KOPT-K1 (cell line): ENCODE data around the gene CDK5R1.

Experiments used
- H3K27ac ChIP-seq: fragments of 200-600 bp; sonication (generic); 2 replicates; pipeline ENCODE4 v1.5.1; 2016; ENCODE audit warnings: antibody characterized with exemption, mild to moderate bottlenecking, low read depth, low read length; ENCODE audit not compliant: poor library complexity, severe bottlenecking
- H3K36me3 ChIP-seq: fragments of 200-600 bp; sonication (generic); 2 replicates; pipeline ENCODE4 v1.5.1; 2017; ENCODE audit warnings: antibody characterized with exemption, mild to moderate bottlenecking, low read length, moderate library complexity; ENCODE audit not compliant: insufficient read depth
- H3K9me3 ChIP-seq: fragments of 200-600 bp; sonication (generic); 2 replicates; pipeline ENCODE4 v1.5.1; 2017; ENCODE audit warnings: antibody characterized with exemption, low read length, mild to moderate bottlenecking; ENCODE audit not compliant: insufficient read depth, poor library complexity, severe bottlenecking

Gene CDK5R1

GRCh38 chr17:32484628-32485027 is 2.2 kb upstream of the CDK5R1 start:
- Histone ChIP-seq H3K9me3 (no peaks in the 10 kb centered on the region), H3K27ac (no peak overlapping the region), H3K36me3 (peaks cover 57% of the 10 kb centered on the region)

GRCh38 chr17:32485261-32486110 is 1.3 kb upstream of the CDK5R1 start:
- H3K36me3 ChIP-seq, result peaks cover 57% of the 10 kb centered on the region
- H3K9me3 ChIP-seq, result no peaks in the 10 kb centered on the region
- no peak overlapping the region for H3K27ac ChIP-seq

- H3K9me3 ChIP-seq, result no peaks in the 10 kb centered on the region
- H3K27ac ChIP-seq, result peak overlapping the region; percentile 49
- H3K36me3 ChIP-seq, result peaks cover 52% of the 10 kb centered on the region
Measured at GRCh38 chr17:32486111-32486700, 587 bp upstream of the CDK5R1 start.

- Histone ChIP-seq H3K27ac (peak overlapping the region; percentile 28), H3K36me3 (peaks cover 38% of the 10 kb centered on the region)
Measured at GRCh38 chr17:32487473-32488176, 832 bp downstream of the CDK5R1 start.

GRCh38 chr17:32488177-32488542 is 1.4 kb downstream of the CDK5R1 start:
- no peak overlapping the region for H3K27ac ChIP-seq
- H3K36me3 ChIP-seq, result peaks cover 33% of the 10 kb centered on the region
- no peaks in the 10 kb centered on the region for H3K9me3 ChIP-seq

More at GRCh38 chr17:32487473-32488176, 832 bp downstream of the CDK5R1 start:
- no peaks in the 10 kb centered on the region for H3K9me3 ChIP-seq

- H3K36me3 ChIP-seq, result peaks cover 28% of the 10 kb centered on the region
- no peaks in the 10 kb centered on the region for H3K9me3 ChIP-seq
- no peak overlapping the region for H3K27ac ChIP-seq
Measured at GRCh38 chr17:32488604-32489180, 1.9 kb downstream of the CDK5R1 start.

- H3K36me3 ChIP-seq, result peaks cover 28% of the 10 kb centered on the region
Measured at GRCh38 chr17:32489320-32490100, 2.7 kb downstream of the CDK5R1 start.

GRCh38 chr17:32490101-32490482 is 3.3 kb downstream of the CDK5R1 start:
- Histone ChIP-seq H3K9me3 (no peaks in the 10 kb centered on the region), H3K27ac (no peak overlapping the region), H3K36me3 (peaks cover 28% of the 10 kb centered on the region)

More at GRCh38 chr17:32489320-32490100, 2.7 kb downstream of the CDK5R1 start:
- no peaks in the 10 kb centered on the region for H3K9me3 ChIP-seq
- H3K27ac ChIP-seq, result no peak overlapping the region

GRCh38 chr17:32491371-32492263 is 4.8 kb downstream of the CDK5R1 start:
- no peaks in the 10 kb centered on the region for H3K9me3 ChIP-seq
- no peak overlapping the region for H3K27ac ChIP-seq

GRCh38 chr17:32492264-32492589 is 5.4 kb downstream of the CDK5R1 start:
- H3K27ac ChIP-seq, result no peak overlapping the region
- no peaks in the 10 kb centered on the region for H3K9me3 ChIP-seq
- peaks cover 28% of the 10 kb centered on the region for H3K36me3 ChIP-seq

More at GRCh38 chr17:32491371-32492263, 4.8 kb downstream of the CDK5R1 start:
- peaks cover 28% of the 10 kb centered on the region for H3K36me3 ChIP-seq

GRCh38 chr17:32492648-32493289 is 6.0 kb downstream of the CDK5R1 start:
- Histone ChIP-seq H3K9me3 (no peaks in the 10 kb centered on the region), H3K27ac (no peak overlapping the region), H3K36me3 (peaks cover 28% of the 10 kb centered on the region)

GRCh38 chr17:32493571-32493970 is 6.8 kb downstream of the CDK5R1 start:
- peaks cover 21% of the 10 kb centered on the region for H3K36me3 ChIP-seq
- H3K9me3 ChIP-seq, result no peaks in the 10 kb centered on the region
- H3K27ac ChIP-seq, result no peak overlapping the region

GRCh38 chr17:32493976-32494513 is 7.3 kb downstream of the CDK5R1 start:
- Histone ChIP-seq H3K27ac (no peak overlapping the region), H3K9me3 (no peaks in the 10 kb centered on the region), H3K36me3 (peaks cover 17% of the 10 kb centered on the region)
